ENCODE measurements around the gene JPT1.
"Not testable (repeated sequence)": the region's sequence is repeated elsewhere in the genome, so short reads cannot be mapped to it uniquely, and the experiment has no call there.

JPT1 gene

DNA sequence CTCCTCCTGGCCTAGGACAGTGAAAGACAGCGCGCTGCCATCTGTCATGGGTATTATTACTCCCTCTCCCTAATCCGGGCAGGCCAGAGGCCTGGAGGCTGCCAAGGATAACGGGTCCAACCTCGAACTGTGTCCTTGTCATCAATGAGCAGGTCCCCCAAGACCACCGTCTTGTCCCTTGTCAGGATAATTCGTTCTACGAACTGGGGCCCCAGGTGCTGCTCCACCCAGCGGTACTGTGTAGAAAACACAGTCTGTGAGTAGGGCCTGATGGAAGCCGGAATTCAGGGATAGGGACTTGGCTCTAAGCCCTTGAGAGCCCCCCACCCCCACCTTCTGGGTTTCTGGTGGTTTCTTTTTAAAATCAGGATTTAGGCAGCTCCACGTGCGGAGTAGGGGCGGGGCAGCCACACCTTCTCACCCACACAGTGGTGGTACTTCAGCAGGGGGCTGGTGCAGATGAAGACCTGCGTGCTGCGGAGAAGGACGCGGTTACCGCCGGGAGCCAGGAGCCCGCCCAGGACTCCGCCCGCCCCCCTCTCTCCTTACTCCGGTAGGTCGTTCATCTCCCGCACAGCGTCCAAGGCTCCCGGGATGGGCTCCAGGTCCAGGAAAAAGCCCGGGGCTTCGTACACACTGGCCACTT is 23.6 kb downstream of the JPT1 start:
- DNase-seq (ENCODE audit: low read depth in 2 of 2), result peak; percentile 25 to 38

DNA sequence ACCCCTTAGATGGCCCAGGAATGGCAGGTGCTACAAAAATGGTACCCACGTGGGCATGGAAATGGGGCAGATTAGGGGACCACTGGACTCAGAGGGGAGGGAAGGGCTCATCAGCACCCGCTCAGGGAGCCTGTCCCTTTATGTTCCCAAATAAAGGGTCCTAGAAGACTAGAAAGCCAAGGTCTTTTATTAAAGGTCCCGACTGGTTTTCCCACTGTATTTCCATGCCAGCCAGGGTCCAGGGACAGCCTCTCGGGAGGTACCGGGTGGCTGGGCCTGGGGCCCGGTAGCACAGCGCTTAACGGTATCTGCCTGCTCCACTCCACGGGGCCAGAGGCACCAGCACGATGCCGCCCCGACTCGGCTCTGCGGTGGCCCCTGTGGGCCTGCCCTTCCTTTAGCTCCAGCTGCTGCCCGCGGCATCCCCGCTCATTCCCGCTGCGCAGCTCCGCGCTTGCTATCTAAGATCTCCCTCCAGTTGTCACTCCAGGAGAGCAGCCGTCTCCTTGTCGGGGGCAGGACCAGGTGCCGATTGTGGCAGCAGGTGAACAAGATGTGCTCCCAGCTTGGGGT is 24.2 kb downstream of the JPT1 start:
- DNase-seq (ENCODE audit: low read depth in 2 of 2), result no peak

GRCh38 chr17:75129576-75129975 is 24.7 kb downstream of the JPT1 start:
- DNase-seq (ENCODE audit: low read depth in 2 of 2), result no peak

DNA sequence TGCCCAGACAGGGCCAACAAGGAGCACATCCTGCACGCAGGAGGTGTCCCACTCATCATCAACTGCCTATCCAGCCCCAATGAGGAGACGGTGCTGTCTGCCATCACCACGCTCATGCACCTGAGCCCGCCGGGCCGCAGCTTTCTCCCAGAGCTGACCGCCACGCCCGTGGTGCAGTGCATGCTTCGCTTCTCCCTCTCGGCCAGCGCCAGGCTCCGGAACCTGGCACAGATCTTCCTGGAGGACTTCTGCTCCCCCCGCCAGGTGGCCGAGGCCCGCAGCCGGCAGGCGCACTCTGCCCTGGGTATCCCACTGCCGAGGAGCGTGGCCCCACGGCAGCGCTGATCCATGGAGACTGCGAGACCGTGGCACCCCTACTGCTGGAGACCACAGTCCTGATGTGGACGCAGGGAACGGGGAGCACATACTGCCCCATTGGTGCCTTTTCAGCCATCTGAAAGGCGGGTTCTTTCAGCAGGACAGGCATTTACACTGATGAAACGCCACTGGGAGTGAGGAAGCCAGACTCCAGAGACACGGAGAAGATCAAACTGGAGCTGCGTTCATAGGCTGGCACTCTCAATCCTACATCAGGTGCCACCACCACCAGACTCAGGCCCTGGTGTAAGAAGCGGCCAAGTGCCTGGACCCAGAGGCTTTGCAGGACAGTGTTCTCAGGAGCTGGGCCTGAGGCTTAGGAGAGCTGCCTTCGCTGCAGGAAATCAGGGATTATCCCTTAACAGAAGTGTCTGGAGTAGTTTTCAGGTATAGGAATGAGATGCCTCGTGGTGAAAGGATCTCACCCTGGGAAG is 25.4 kb downstream of the JPT1 start:
- no peak for DNase-seq (ENCODE audit: low read depth in 2 of 2)

DNA sequence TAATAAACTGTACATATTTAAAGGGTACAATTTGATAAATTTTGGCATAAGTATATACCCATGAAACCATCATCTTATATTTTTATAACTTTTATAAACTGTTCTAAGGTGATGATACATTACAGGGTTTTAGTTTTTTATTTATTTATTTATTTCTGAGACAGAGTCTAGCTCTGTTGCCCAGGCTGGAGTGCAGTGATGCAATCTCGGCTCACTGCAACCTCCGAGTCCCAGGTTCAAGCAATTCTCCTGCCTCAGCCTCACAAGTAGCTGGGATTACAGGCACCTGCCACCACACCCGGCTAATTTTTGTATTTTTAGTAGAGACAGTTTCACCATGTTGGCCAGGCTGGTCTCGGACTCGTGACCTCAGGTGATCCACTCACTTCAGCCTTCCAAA is 26.4 kb downstream of the JPT1 start:
- DNase-seq (ENCODE audit: low read depth in 2 of 2), result not testable (repeated sequence)

DNA sequence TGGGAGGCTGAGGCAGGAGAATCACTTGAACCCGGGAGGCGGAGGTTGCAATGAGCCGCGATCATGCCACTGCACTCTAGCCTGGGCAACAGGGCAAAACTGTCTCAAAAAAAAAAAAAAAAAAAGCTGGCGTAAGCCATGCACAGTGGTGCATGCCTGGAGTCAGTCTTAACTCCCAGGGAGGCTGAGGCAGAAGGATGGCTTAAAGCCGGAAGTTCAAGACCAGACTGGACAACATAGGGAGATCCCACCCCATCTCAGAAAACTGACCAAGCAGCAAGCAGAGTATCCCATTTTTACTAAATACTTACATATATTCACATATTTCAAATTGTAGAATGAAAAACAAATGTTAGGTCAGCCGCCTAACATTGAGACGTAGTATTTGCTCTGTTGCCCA is 27.4 kb downstream of the JPT1 start:
- DNase-seq (ENCODE audit: low read depth in 2 of 2), result no peak

DNA sequence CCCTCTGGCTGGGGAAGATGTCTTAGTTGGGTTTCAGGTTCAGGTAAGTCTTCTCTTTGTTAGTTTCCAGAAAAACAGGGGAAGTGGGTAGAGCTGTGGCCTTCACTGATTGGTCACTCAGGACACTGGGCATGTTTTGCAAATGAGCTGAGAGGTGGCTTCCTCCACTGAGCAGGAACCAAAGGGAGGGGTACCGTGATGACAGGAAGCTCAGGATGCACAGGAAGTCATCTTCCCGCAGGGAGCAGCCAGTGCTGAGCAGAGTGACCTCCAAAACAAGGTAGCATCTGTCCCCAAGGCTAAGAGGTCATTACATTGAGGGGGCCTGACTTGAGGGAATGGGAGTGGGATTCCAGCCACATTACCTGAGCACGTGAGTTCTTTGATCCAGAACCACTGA is 28.3 kb downstream of the JPT1 start:
- DNase-seq (ENCODE audit: low read depth in 2 of 2), result no peak

DNA sequence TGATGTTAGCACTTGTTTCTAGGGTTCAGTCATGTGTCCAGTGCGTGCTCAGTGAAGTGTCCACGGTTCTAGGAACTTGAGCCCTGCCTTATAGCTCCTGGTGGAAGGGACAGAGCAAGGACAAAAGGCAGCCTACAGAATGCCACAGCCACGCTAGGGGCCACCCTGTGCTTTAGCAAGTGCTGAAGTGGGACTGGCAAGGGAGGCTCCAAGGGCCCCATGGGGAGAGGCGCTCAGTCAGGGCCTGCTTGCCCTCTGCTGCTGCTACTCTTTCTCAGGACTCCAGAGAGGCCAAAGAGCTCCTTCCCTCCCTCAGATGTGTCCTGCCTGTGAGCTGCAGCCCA is 29.5 kb downstream of the JPT1 start:
- no peak for DNase-seq (ENCODE audit: low read depth in 2 of 2)

- DNase-seq (ENCODE audit: low read depth in 2 of 2), result peak; percentile 26 to 46
Observed at GRCh38 chr17:75124041-75124818, 30.1 kb downstream of the JPT1 start.

DNA sequence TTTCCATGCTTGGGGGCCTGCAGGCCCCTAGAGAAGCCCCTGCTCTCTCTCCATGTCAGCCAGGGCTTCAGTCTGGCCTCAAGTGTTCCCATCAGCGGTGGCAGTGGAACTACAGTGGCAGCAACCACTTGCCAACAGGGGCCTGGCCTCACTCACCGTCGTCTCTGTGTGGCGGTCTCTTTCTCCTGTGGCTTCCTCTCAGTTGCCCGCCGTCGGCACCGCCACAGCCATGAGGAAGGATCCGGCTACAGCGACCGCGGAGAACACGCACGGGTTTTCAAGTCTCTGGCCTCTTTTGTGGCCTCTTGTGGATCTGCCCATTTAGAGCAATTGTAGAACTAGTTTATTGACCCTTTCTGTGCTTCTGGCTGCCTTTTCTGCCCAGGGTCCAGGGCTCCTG is 36.0 kb downstream of the JPT1 start:
- no peak for DNase-seq (ENCODE audit: low read depth in 2 of 2)

DNA sequence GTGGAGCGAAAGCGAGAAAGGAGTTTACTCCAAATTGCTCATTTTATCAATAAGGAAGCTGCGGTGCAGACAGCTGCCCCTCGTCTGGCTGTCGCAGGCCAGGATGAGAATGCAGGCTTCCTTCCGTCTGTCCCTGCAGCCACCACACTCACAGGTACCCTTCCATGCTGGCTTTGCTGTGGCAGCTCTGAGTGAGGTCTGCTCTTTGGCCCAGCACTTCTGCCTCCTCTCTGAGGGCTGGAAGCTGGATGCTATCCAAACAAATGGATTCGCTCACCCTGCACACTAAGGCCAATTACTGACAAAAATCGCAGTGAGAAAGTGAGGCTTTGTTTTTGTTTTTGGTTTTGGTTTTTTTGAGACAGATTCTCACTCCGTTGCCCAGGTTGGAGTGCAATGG is 37.6 kb downstream of the JPT1 start:
- no peak for DNase-seq (ENCODE audit: low read depth in 2 of 2)

GRCh38 chr17:75115555-75115954 is 38.8 kb downstream of the JPT1 start:
- no peak for DNase-seq (ENCODE audit: low read depth in 2 of 2)

GRCh38 chr17:75114552-75115314 is 39.6 kb downstream of the JPT1 start:
- no peak for DNase-seq (ENCODE audit: low read depth in 2 of 2)

- DNase-seq (ENCODE audit: low read depth in 2 of 2), result peak; percentile 74 to 82
Observed at GRCh38 chr17:75113798-75114551, 40.3 kb downstream of the JPT1 start.

DNA sequence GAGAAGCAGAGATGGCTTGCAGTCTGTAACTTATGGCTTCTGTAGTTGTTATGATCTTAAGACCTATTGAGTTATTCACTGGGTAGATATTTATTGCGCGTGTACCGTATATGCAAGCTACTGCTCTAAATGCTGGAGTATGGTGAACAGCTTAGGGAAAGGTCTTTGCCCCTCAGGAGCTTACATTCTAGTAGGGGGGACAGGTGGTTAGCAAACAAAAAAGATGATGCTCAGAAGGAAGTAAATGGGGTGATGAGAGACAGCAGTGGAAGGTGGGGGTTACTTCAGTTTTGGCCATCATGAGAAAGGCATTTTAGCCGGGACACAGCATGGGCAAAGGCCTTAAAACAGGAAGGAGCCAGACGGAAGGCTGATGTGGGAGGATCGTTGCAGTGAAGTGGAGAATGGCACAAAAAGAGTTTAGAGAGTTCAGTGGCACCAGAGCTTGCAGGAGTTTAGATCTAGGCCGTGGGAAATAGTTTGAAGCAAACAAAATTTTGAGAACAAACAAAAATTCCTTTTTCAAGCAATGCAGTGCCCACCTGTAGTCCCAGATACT is 42.5 kb downstream of the JPT1 start:
- no peak for DNase-seq (ENCODE audit: low read depth in 2 of 2)

DNA sequence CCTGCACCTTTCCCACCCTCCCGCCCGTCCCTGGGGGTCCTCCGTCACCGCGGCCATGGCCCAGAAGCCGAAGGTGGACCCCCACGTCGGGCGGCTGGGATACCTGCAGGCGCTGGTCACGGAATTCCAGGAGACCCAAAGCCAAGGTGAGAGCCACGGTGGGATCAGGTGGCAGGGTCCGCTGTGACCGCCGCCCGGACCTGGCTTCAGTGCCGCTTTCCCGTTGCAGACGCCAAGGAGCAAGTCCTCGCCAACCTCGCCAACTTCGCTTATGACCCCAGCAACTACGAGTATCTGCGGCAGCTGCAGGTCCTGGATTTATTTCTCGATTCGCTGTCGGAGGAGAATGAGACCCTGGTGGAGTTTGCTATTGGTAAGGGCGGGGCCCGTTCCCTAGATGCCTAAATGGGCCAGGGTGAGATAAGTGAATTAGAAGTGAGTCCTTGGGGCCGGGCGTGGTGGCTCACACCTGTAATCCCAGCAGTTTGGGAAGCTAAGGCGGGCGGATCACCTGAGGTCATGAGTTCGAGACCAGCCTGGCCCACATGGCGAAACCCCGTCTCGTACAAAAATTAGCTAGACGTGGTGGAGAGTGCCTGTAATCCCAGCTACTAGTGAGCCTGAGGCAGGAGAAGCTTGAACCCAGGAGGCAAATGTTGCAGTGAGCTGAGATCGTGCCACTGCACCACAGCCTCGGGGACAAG is 43.9 kb downstream of the JPT1 start:
- no peak for DNase-seq (ENCODE audit: low read depth in 2 of 2)

GRCh38 chr17:75109407-75110233 is 44.7 kb downstream of the JPT1 start, which contains the start of gene ARMC7:
ARMC7 (plus strand) TSS chr17:75109969; CDS start chr17:75110289, 320 bp downstream.
- DNase-seq (ENCODE audit: low read depth in 2 of 2), result peak; percentile 91

DNA sequence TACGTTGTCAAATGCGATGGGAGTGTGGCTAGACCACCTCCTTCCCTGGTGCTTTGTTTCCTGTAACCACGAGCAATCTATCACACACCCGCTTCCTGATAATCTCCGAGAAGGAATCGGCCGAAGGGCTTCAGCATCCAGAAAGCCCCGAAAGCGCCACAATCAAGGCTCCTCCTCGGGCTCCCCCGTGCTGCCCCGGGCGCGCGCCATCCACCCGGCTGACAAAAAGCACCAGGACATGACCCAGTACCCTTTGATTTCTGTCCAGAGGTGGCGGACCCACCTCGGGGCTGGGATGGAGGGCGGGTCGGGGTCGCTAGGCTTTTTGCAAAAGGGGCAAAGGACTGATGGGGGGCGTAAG is 45.3 kb downstream of the JPT1 start:
- no peak for DNase-seq (ENCODE audit: low read depth in 2 of 2)

- no peak for DNase-seq (ENCODE audit: low read depth in 2 of 2)
Observed at GRCh38 chr17:75108193-75108592, 46.1 kb downstream of the JPT1 start.

Data from stimulated activated CD8-positive, alpha-beta memory T cell treated with anti-CD3 and anti-CD28 coated beads, Interleukin-15, amount 100 ng/mL, for 48 hours (primary cell).